ENCODE data around the gene TGM3. TPM values are rescaled to one million over a fixed set of nuclear protein-coding genes. Genes with fewer than 3 reads are reported as not detected.

Gene TGM3
- total RNA-seq = not detected
- total RNA-seq = 0 reads per million in 2 donors

- H3K9me3 ChIP-seq (ENCODE audit: control insufficient read depth, low read length, poor library complexity, severe bottlenecking) = no peaks in the 10 kb centered on the region
- peaks cover 46% of the 10 kb centered on the region for H3K27me3 Mint-ChIP-seq
- no peaks in the 10 kb centered on the region for H3K4me1 Mint-ChIP-seq
- DNase-seq (no peak), ATAC-seq (no peak)
- no peak within 1 kb of the TSS for H3K4me3 Mint-ChIP-seq
- no peaks in the 10 kb centered on the region for H3K36me3 Mint-ChIP-seq (ENCODE audit: low read depth)
- H3K27ac Mint-ChIP-seq = no peak within 1 kb of the TSS
These were observed at the start of gene TGM3 for GRCh38 chr20:2295886-2296515. Gene TGM3 (plus strand): TSS chr20:2296001. CDS start chr20:2296064, 63 bp downstream.

GRCh38 chr20:2246069-2246491 is 49.7 kb upstream of the TGM3 start:
- Mint-ChIP-seq H3K27me3 (peaks cover 41% of the 10 kb centered on the region), H3K4me1 (no peaks in the 10 kb centered on the region), H3K36me3 (ENCODE audit: low read depth) (no peaks in the 10 kb centered on the region), H3K4me3 (no peak overlapping the region), H3K27ac (no peak overlapping the region)
- no peaks in the 10 kb centered on the region for H3K9me3 ChIP-seq (ENCODE audit: control insufficient read depth, low read length, poor library complexity, severe bottlenecking)
- ATAC-seq (no peak), DNase-seq (no peak)

GRCh38 chr20:2248837-2249236 is 47.0 kb upstream of the TGM3 start:
- H3K9me3 ChIP-seq (ENCODE audit: control insufficient read depth, low read length, poor library complexity, severe bottlenecking) = no peaks in the 10 kb centered on the region
- H3K27me3 Mint-ChIP-seq = peaks cover 38% of the 10 kb centered on the region
- ATAC-seq = no peak
- H3K27ac Mint-ChIP-seq = no peak overlapping the region
- H3K4me3 Mint-ChIP-seq = no peak overlapping the region
- no peaks in the 10 kb centered on the region for H3K4me1 Mint-ChIP-seq
- no peaks in the 10 kb centered on the region for H3K36me3 Mint-ChIP-seq (ENCODE audit: low read depth)
- no peak for DNase-seq

- no peak overlapping the region for H3K4me3 Mint-ChIP-seq
- H3K27me3 Mint-ChIP-seq = peaks cover 35% of the 10 kb centered on the region
- H3K36me3 Mint-ChIP-seq (ENCODE audit: low read depth) = no peaks in the 10 kb centered on the region
- H3K9me3 ChIP-seq (ENCODE audit: control insufficient read depth, low read length, poor library complexity, severe bottlenecking) = no peaks in the 10 kb centered on the region
- DNase-seq (no peak), ATAC-seq (no peak)
- no peak overlapping the region for H3K27ac Mint-ChIP-seq
- peaks cover under 1% of the 10 kb centered on the region for H3K4me1 Mint-ChIP-seq
These were observed 45.9 kb upstream of the TGM3 start for GRCh38 chr20:2249935-2250334.

GRCh38 chr20:2252419-2252997 is 43.3 kb upstream of the TGM3 start:
- no peaks in the 10 kb centered on the region for H3K9me3 ChIP-seq (ENCODE audit: control insufficient read depth, low read length, poor library complexity, severe bottlenecking)
- Mint-ChIP-seq H3K27ac (no peak overlapping the region), H3K36me3 (ENCODE audit: low read depth) (no peaks in the 10 kb centered on the region), H3K4me3 (no peak overlapping the region), H3K4me1 (peaks cover 8% of the 10 kb centered on the region), H3K27me3 (peaks cover 38% of the 10 kb centered on the region)
- ATAC-seq = no peak
- no peak for DNase-seq

- H3K36me3 Mint-ChIP-seq (ENCODE audit: low read depth) = no peaks in the 10 kb centered on the region
- ATAC-seq (no peak), DNase-seq (no peak)
- H3K27me3 Mint-ChIP-seq = peaks cover 36% of the 10 kb centered on the region
- H3K27ac Mint-ChIP-seq = no peak overlapping the region
- peaks cover 8% of the 10 kb centered on the region for H3K4me1 Mint-ChIP-seq
- H3K9me3 ChIP-seq (ENCODE audit: control insufficient read depth, low read length, poor library complexity, severe bottlenecking) = no peaks in the 10 kb centered on the region
- no peak overlapping the region for H3K4me3 Mint-ChIP-seq
These were observed 42.5 kb upstream of the TGM3 start for GRCh38 chr20:2253256-2253655.

GRCh38 chr20:2254333-2254732 is 41.5 kb upstream of the TGM3 start:
- Mint-ChIP-seq H3K4me1 (peaks cover 8% of the 10 kb centered on the region), H3K4me3 (no peak overlapping the region)

GRCh38 chr20:2255926-2256531 is 39.8 kb upstream of the TGM3 start:
- peaks cover 32% of the 10 kb centered on the region for H3K27me3 Mint-ChIP-seq
- no peaks in the 10 kb centered on the region for H3K36me3 Mint-ChIP-seq (ENCODE audit: low read depth)
- peak overlapping the region; percentile 37 for H3K27ac Mint-ChIP-seq
- DNase-seq = no peak
- peaks cover 8% of the 10 kb centered on the region for H3K4me1 Mint-ChIP-seq
- ATAC-seq = peak; percentile 45
- peak overlapping the region; percentile 66 for H3K4me3 Mint-ChIP-seq
- no peaks in the 10 kb centered on the region for H3K9me3 ChIP-seq (ENCODE audit: control insufficient read depth, low read length, poor library complexity, severe bottlenecking)

More at GRCh38 chr20:2254333-2254732, 41.5 kb upstream of the TGM3 start:
- ATAC-seq (no peak), DNase-seq (no peak)
- H3K27ac Mint-ChIP-seq = no peak overlapping the region
- peaks cover 36% of the 10 kb centered on the region for H3K27me3 Mint-ChIP-seq
- H3K9me3 ChIP-seq (ENCODE audit: control insufficient read depth, low read length, poor library complexity, severe bottlenecking) = no peaks in the 10 kb centered on the region
- no peaks in the 10 kb centered on the region for H3K36me3 Mint-ChIP-seq (ENCODE audit: low read depth)

GRCh38 chr20:2259731-2260130 is 36.1 kb upstream of the TGM3 start:
- Mint-ChIP-seq H3K36me3 (ENCODE audit: low read depth) (no peaks in the 10 kb centered on the region), H3K27ac (no peak overlapping the region), H3K4me3 (no peak overlapping the region), H3K4me1 (peaks cover 11% of the 10 kb centered on the region), H3K27me3 (peaks cover 23% of the 10 kb centered on the region)
- DNase-seq (no peak), ATAC-seq (no peak)
- no peaks in the 10 kb centered on the region for H3K9me3 ChIP-seq (ENCODE audit: control insufficient read depth, low read length, poor library complexity, severe bottlenecking)

GRCh38 chr20:2260250-2260649 is 35.6 kb upstream of the TGM3 start:
- no peaks in the 10 kb centered on the region for H3K36me3 Mint-ChIP-seq (ENCODE audit: low read depth)
- H3K4me3 Mint-ChIP-seq = no peak overlapping the region
- H3K9me3 ChIP-seq (ENCODE audit: control insufficient read depth, low read length, poor library complexity, severe bottlenecking) = no peaks in the 10 kb centered on the region
- DNase-seq (no peak), ATAC-seq (no peak)
- H3K27me3 Mint-ChIP-seq = peaks cover 18% of the 10 kb centered on the region
- peaks cover 9% of the 10 kb centered on the region for H3K4me1 Mint-ChIP-seq
- no peak overlapping the region for H3K27ac Mint-ChIP-seq

- DNase-seq (no peak), ATAC-seq (no peak)
- Mint-ChIP-seq H3K4me1 (peaks cover 4% of the 10 kb centered on the region), H3K27me3 (peaks cover 12% of the 10 kb centered on the region), H3K36me3 (ENCODE audit: low read depth) (peaks cover 2% of the 10 kb centered on the region), H3K27ac (no peak overlapping the region), H3K4me3 (no peak overlapping the region)
- H3K9me3 ChIP-seq (ENCODE audit: control insufficient read depth, low read length, poor library complexity, severe bottlenecking) = no peaks in the 10 kb centered on the region
These were observed 34.7 kb upstream of the TGM3 start for GRCh38 chr20:2261046-2261485.

- Mint-ChIP-seq H3K27ac (no peak overlapping the region), H3K36me3 (ENCODE audit: low read depth) (peaks cover 2% of the 10 kb centered on the region), H3K27me3 (peaks cover 13% of the 10 kb centered on the region), H3K4me3 (no peak overlapping the region), H3K4me1 (peaks cover 3% of the 10 kb centered on the region)
- no peak for ATAC-seq
- no peak for DNase-seq
- no peaks in the 10 kb centered on the region for H3K9me3 ChIP-seq (ENCODE audit: control insufficient read depth, low read length, poor library complexity, severe bottlenecking)
These were observed 34.2 kb upstream of the TGM3 start for GRCh38 chr20:2261629-2262028.

GRCh38 chr20:2264118-2264517 is 31.7 kb upstream of the TGM3 start:
- no peaks in the 10 kb centered on the region for H3K9me3 ChIP-seq (ENCODE audit: control insufficient read depth, low read length, poor library complexity, severe bottlenecking)
- H3K27ac Mint-ChIP-seq = no peak overlapping the region
- peaks cover 5% of the 10 kb centered on the region for H3K36me3 Mint-ChIP-seq (ENCODE audit: low read depth)
- H3K4me1 Mint-ChIP-seq = peaks cover 3% of the 10 kb centered on the region
- H3K27me3 Mint-ChIP-seq = peaks cover 21% of the 10 kb centered on the region
- no peak overlapping the region for H3K4me3 Mint-ChIP-seq
- ATAC-seq (no peak), DNase-seq (no peak)
